SK-N-MC (cell line): ENCODE data around the gene ZG16B.

ENCODE experiments used
- EZH2 ChIP-seq: fragments of 200-600 bp; sonication (generic); IDR thresholded peaks from one replicate; pipeline ENCODE4 v1.6.1; 2017; ENCODE audit warnings: antibody characterized with exemption
- FOXP2 ChIP-seq: optimal IDR thresholded peaks from 2 replicates; pipeline ENCODE3; 2011; ENCODE audit warnings: mild to moderate bottlenecking, moderate library complexity; ENCODE audit not compliant: insufficient read depth; ENCODE audit errors: extremely low read length, control extremely low read depth
- POLR2AphosphoS5 ChIP-seq: IDR thresholded peaks from 2 replicates; pipeline ENCODE4 v1.6.1; 2012; ENCODE audit warnings: mild to moderate bottlenecking, low read depth, low read length, borderline replicate concordance

DNA sequence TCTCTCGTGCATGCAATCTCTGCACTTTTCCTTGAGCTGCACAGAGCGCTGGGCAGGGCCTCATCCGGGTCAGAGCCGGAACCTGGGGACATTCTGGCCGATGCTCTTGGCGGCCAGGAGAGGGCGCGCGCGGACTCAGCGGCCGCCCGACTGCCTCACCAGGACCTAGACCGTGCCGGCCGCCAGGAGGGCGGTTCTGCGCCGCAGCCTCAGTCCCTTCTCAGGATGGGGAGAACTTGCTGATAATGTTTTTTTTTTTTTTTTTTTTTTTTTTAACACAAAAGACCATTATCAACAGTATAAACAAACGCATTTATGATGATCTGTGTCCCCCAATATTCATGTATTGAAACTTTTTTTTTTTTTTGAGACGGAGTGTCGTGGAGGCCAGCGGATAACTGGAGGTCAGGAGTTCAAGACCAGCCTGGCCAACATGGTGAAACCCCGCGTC lies 44.8 kb downstream of the ZG16B start:
- TF ChIP-seq POLR2AphosphoS5 (no peak), FOXP2 (no peak), EZH2 (no peak)
